Neural crest cell (in vitro differentiated cells): Measurements from ENCODE around the gene ANKRD13C. TPM values are rescaled to one million over a fixed set of nuclear protein-coding genes. Genes with fewer than 3 reads are reported as not detected.

Source experiments
- DNase-seq: peaks from one replicate; pipeline ENCODE4 v3.0.0; 2021; ENCODE audit warnings: low read depth, mixed read lengths, low spot score
- H3K27ac Mint-ChIP-seq: one replicate; pipeline ENCODE4 v1.8.0; 2021; ENCODE audit warnings: mild to moderate bottlenecking, mixed read lengths; ENCODE audit not compliant: unreplicated experiment
- H3K27me3 Mint-ChIP-seq: 2 replicates; pipeline ENCODE4 v1.8.0; 2021; ENCODE audit warnings: low read depth, mild to moderate bottlenecking, mixed read lengths
- H3K36me3 Mint-ChIP-seq: 2 replicates; pipeline ENCODE4 v1.8.0; 2021; ENCODE audit warnings: low read depth, mild to moderate bottlenecking, mixed read lengths
- H3K4me1 Mint-ChIP-seq: 2 replicates; pipeline ENCODE4 v1.8.0; 2021; ENCODE audit warnings: mixed read lengths
- H3K4me3 Mint-ChIP-seq: one replicate; pipeline ENCODE4 v1.8.0; 2021; ENCODE audit warnings: mild to moderate bottlenecking, mixed read lengths
- H3K9me3 Mint-ChIP-seq: 2 replicates; pipeline ENCODE4 v1.8.0; 2021; ENCODE audit warnings: mixed read lengths
- total RNA-seq: library from RNA; stranded (reverse); gene quantifications from 2 replicates; pipeline ENCODE4 v1.2.1, GENCODE V29; 2021
- TF ChIP-seq, protein P1 (sequence below): fragments of 200-600 bp; sonication (generic); conservative IDR thresholded peaks from 2 replicates; pipeline ENCODE4 v1.5.0; 2021; ENCODE audit warnings: antibody characterized with exemption, mild to moderate bottlenecking

ANKRD13C gene
- total RNA-seq, 1 donor from 2014 or later: 21.5 TPM

DNA sequence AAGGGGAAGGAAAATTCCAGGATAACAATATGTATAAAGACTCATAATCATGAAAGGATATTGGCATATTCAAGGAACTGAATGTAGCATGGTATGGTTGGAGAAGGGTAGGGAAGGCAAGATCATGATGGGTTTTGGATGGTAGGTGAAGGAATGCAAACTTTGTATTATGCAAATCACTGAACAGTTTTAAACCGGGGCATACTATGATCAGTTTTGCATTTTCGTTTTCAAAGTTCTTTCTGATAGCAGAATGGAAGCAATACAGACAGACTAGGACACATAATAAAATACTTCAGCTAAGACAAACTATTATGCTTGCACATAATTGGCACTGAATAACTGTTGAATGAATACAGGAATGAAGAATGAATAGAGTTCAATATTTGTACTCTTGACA lies 42.1 kb upstream of the ANKRD13C start:
- H3K27me3 Mint-ChIP-seq: no peaks in the 10 kb centered on the region

DNA sequence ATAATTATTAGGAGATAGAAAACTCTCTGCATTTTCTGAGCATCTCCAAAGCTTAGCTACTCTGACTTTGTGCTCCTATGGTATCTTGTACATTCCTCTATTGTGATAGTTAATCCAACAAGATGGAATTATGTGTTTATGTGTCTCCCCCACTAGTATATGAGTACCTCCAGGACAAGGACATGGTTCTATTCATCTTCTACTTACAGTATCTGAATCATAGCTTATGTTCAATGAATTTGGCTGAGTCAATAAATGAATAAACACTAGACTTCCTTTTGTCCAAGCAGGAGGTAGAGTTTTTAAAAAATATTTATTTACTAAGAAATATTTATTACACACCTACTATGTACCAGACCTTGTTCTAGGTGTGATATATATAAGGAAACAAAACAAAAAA lies 38.1 kb upstream of the ANKRD13C start:
- Mint-ChIP-seq H3K4me3 (no peak overlapping the region), H3K9me3 (peaks cover 3% of the 10 kb centered on the region), H3K4me1 (no peaks in the 10 kb centered on the region), H3K36me3 (no peaks in the 10 kb centered on the region), H3K27ac (no peak overlapping the region), H3K27me3 (no peaks in the 10 kb centered on the region)
- TF ChIP-seq, protein P1, sequence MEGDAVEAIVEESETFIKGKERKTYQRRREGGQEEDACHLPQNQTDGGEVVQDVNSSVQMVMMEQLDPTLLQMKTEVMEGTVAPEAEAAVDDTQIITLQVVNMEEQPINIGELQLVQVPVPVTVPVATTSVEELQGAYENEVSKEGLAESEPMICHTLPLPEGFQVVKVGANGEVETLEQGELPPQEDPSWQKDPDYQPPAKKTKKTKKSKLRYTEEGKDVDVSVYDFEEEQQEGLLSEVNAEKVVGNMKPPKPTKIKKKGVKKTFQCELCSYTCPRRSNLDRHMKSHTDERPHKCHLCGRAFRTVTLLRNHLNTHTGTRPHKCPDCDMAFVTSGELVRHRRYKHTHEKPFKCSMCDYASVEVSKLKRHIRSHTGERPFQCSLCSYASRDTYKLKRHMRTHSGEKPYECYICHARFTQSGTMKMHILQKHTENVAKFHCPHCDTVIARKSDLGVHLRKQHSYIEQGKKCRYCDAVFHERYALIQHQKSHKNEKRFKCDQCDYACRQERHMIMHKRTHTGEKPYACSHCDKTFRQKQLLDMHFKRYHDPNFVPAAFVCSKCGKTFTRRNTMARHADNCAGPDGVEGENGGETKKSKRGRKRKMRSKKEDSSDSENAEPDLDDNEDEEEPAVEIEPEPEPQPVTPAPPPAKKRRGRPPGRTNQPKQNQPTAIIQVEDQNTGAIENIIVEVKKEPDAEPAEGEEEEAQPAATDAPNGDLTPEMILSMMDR: no peak
- no peak for DNase-seq

More for the DNA sequence above, 42.1 kb upstream of the ANKRD13C start:
- TF ChIP-seq, protein P1: no peak
- no peaks in the 10 kb centered on the region for H3K36me3 Mint-ChIP-seq
- H3K4me1 Mint-ChIP-seq: peaks cover 17% of the 10 kb centered on the region
- H3K9me3 Mint-ChIP-seq: peaks cover 3% of the 10 kb centered on the region
- H3K4me3 Mint-ChIP-seq: no peak overlapping the region
- no peak overlapping the region for H3K27ac Mint-ChIP-seq
- DNase-seq: no peak

DNA sequence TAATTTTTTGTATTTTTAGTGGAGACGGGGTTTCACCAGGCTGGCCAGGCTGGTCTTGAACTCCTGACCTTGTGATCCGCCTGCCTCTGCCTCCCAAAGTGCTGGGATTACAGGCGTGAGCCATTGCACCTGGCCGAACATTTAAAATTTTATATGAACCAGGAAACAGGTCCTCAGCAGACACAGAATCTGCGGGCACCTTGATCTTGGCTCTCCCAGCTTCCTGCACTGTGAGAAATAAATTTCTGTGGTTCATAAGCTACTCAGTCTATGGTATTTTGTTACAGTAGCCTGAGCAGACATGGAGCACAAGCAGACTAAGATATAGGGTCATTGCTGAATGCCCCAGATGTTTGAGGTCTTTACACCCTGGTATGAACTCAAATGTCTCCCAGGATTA lies 33.0 kb upstream of the ANKRD13C start:
- Mint-ChIP-seq H3K27me3 (no peaks in the 10 kb centered on the region), H3K27ac (no peak overlapping the region), H3K9me3 (no peaks in the 10 kb centered on the region), H3K36me3 (no peaks in the 10 kb centered on the region), H3K4me3 (no peak overlapping the region), H3K4me1 (no peaks in the 10 kb centered on the region)
- no peak for DNase-seq
- TF ChIP-seq, protein P1: no peak

DNA sequence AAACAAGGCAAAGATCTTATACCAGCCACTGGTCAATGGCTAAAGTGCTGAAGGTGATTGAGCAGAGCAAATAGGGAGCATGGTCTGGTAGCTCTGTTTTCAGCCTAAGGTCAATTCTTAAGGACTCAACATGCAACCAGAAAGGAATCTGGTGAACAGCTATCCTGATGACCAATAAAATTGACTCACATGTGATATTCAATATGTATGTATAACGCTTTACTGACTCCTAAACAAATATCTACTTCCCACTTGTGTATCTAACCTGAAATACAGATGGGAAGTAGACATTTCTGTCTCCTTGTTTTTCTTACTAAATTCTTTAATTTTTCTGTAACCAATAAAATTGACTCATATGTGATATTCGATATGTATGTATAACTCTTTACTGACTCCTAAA lies 31.6 kb upstream of the ANKRD13C start:
- no peaks in the 10 kb centered on the region for H3K27me3 Mint-ChIP-seq

DNA sequence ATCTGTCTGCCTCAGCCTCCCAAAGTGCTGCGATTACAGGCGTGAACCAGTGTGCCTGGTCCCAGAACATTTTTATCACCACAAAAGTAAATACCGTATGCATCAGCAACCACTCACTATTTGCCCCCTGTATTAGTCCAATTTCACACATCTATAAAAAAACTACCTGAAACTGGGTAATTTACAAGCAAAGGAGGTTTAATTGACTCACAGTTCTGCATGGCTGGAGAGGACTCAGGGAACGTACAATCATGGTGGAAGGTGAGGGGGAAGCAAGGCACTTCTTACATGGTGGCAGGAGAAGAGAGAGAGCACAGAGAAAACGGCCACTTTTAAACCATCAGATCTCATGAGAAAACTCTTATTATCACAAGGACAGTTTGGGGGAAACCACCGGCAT lies 31.0 kb upstream of the ANKRD13C start:
- no peak for DNase-seq
- Mint-ChIP-seq H3K27me3 (no peaks in the 10 kb centered on the region), H3K9me3 (no peaks in the 10 kb centered on the region), H3K4me1 (no peaks in the 10 kb centered on the region), H3K27ac (no peak overlapping the region), H3K4me3 (no peak overlapping the region), H3K36me3 (no peaks in the 10 kb centered on the region)
- TF ChIP-seq, protein P1: no peak

More for the DNA sequence above, 31.6 kb upstream of the ANKRD13C start:
- H3K9me3 Mint-ChIP-seq: no peaks in the 10 kb centered on the region
- no peak overlapping the region for H3K27ac Mint-ChIP-seq
- H3K4me1 Mint-ChIP-seq: no peaks in the 10 kb centered on the region
- no peak overlapping the region for H3K4me3 Mint-ChIP-seq
- TF ChIP-seq, protein P1: no peak
- no peak for DNase-seq
- H3K36me3 Mint-ChIP-seq: no peaks in the 10 kb centered on the region

DNA sequence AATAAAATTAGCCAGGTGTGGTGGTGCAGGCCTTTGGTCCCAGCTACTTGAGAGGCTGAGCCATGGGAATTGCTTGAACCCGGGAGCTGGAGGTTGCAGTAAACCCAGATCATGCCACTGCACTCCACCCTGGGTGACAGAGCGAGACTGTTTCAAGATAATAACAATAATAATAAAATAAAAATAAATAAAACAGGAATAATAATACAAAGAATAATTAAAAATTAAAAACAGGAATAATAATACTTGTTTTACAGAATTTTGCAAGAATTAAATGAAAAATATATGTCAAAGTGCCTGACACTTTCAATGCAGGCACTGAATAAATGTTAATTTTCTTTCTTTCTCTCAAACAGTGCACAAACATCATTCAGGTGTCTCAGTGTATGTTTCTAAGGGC lies 30.0 kb upstream of the ANKRD13C start:
- TF ChIP-seq, protein P1: no peak
- DNase-seq: no peak
- no peak overlapping the region for H3K27ac Mint-ChIP-seq
- no peaks in the 10 kb centered on the region for H3K4me1 Mint-ChIP-seq
- H3K4me3 Mint-ChIP-seq: no peak overlapping the region
- H3K27me3 Mint-ChIP-seq: no peaks in the 10 kb centered on the region
- H3K9me3 Mint-ChIP-seq: no peaks in the 10 kb centered on the region
- no peaks in the 10 kb centered on the region for H3K36me3 Mint-ChIP-seq
